Endodermal cell (in vitro differentiated cells): ENCODE results near the gene ANKK1. TPM values are rescaled to one million over a fixed set of nuclear protein-coding genes. Genes with fewer than 3 reads are reported as not detected.

Source experiments
- DNase-seq: peaks from one replicate; pipeline ENCODE4 v3.0.0-alpha.2; 2017
- H3K27ac ChIP-seq: 2 replicates; pipeline ENCODE4 v1.5.1; 2013; ENCODE audit warnings: mild to moderate bottlenecking, low read depth, low read length, moderate library complexity
- H3K27me3 ChIP-seq: 2 replicates; pipeline ENCODE4 v1.6.1; 2013; ENCODE audit warnings: mild to moderate bottlenecking, low read length, moderate library complexity; ENCODE audit not compliant: insufficient read depth, control insufficient read depth, poor library complexity, severe bottlenecking
- H3K36me3 ChIP-seq: 2 replicates; pipeline ENCODE4 v1.7.0; 2013; ENCODE audit warnings: mild to moderate bottlenecking, low read length, moderate library complexity; ENCODE audit not compliant: control insufficient read depth, insufficient read depth
- H3K4me1 ChIP-seq: one replicate; pipeline ENCODE4 v1.7.0; 2013; ENCODE audit warnings: low read length; ENCODE audit not compliant: control insufficient read depth, insufficient read depth
- H3K4me3 ChIP-seq: 2 replicates; pipeline ENCODE4 v1.5.1; 2013; ENCODE audit warnings: mild to moderate bottlenecking, low read length, moderate library complexity
- H3K9ac ChIP-seq: 2 replicates; pipeline ENCODE4 v1.6.1; 2013; ENCODE audit warnings: mild to moderate bottlenecking, low read length, moderate library complexity; ENCODE audit not compliant: poor library complexity, severe bottlenecking; ENCODE audit errors: extremely low read depth
- H3K9me3 ChIP-seq: 2 replicates; pipeline ENCODE4 v1.6.1; 2013; ENCODE audit warnings: mild to moderate bottlenecking, low read length, moderate library complexity; ENCODE audit not compliant: control insufficient read depth
- H3K27ac Mint-ChIP-seq: 2 replicates; pipeline ENCODE4 v1.8.0; 2020; ENCODE audit warnings: mixed read lengths
- H3K27me3 Mint-ChIP-seq: 2 replicates; pipeline ENCODE4 v1.8.0; 2021; ENCODE audit warnings: mild to moderate bottlenecking, mixed read lengths; ENCODE audit not compliant: insufficient read depth
- H3K36me3 Mint-ChIP-seq: 2 replicates; pipeline ENCODE4 v1.8.0; 2020; ENCODE audit warnings: low read depth, mixed read lengths
- H3K4me1 Mint-ChIP-seq: 2 replicates; pipeline ENCODE4 v1.8.0; 2020; ENCODE audit warnings: mixed read lengths
- H3K4me3 Mint-ChIP-seq: 2 replicates; pipeline ENCODE4 v1.8.0; 2020; ENCODE audit warnings: mild to moderate bottlenecking, moderate library complexity, mixed read lengths
- H3K9me3 Mint-ChIP-seq: 2 replicates; pipeline ENCODE4 v1.8.0; 2020; ENCODE audit warnings: mild to moderate bottlenecking, mixed read lengths
- CTCF ChIP-seq: fragments of 200-600 bp; sonication (generic); conservative IDR thresholded peaks from 2 replicates; pipeline ENCODE4 v1.5.0; 2021; ENCODE audit warnings: antibody characterized with exemption, mild to moderate bottlenecking
- whole genome bisulfite sequencing, 2 experiments: methylation state at CpG; one replicate each; pipeline versions ENCODE4 v1.1.5 to v1.1.7; 2013; ENCODE audit warnings: missing lambda C conversion rate in 2 of 2, mixed read lengths in 1 of 2; ENCODE audit not compliant: insufficient coverage in 1 of 2, insufficient read length in 1 of 2; 5-methylcytosine and 5-hydroxymethylcytosine counted together
- total RNA-seq, 2 donors: library from RNA; stranded (reverse); fragmentation: NEBNext Ultra II Directional in 1 of 2; extraction: Animal tissue kit (Norgen Biotek cat#: 25700) in 1 of 2; gene quantifications; 2 replicates in 1 of 2; 3 replicates in 1 of 2; pipeline ENCODE4 v1.2.1, GENCODE V29; 2021

The ANKK1 gene
- total RNA-seq, 2 donors from 2014 or later, result not detected

- H3K9me3 Mint-ChIP-seq, result no peaks in the 10 kb centered on the region
- no peak overlapping the region for H3K27ac Mint-ChIP-seq
- WGBS, 2 experiments, result 70 to 92% methylated on average over 2 of the region's 2 CpGs
- Histone ChIP-seq H3K4me1 (peaks cover 6% of the 10 kb centered on the region), H3K9me3 (no peaks in the 10 kb centered on the region), H3K4me3 (no peak overlapping the region), H3K36me3 (no peaks in the 10 kb centered on the region), H3K9ac (no peak overlapping the region), H3K27ac (no peak overlapping the region), H3K27me3 (peaks cover 46% of the 10 kb centered on the region)
- DNase-seq, result no peak
- peaks cover 57% of the 10 kb centered on the region for H3K27me3 Mint-ChIP-seq
- H3K4me1 Mint-ChIP-seq, result no peaks in the 10 kb centered on the region
- no peaks in the 10 kb centered on the region for H3K36me3 Mint-ChIP-seq
- no peak for TF ChIP-seq CTCF
- no peak overlapping the region for H3K4me3 Mint-ChIP-seq
Observed at GRCh38 chr11:113401718-113402117, 14.1 kb downstream of the ANKK1 start.

GRCh38 chr11:113404859-113405430, 17.4 kb downstream of the ANKK1 start:
- Mint-ChIP-seq H3K36me3 (no peaks in the 10 kb centered on the region), H3K9me3 (no peaks in the 10 kb centered on the region), H3K4me3 (no peak overlapping the region), H3K4me1 (no peaks in the 10 kb centered on the region), H3K27ac (no peak overlapping the region), H3K27me3 (peaks cover 52% of the 10 kb centered on the region)
- H3K9me3 ChIP-seq, result no peaks in the 10 kb centered on the region
- no peaks in the 10 kb centered on the region for H3K36me3 ChIP-seq
- no peak for TF ChIP-seq CTCF
- no peak overlapping the region for H3K27ac ChIP-seq
- no peak for DNase-seq
- H3K4me3 ChIP-seq, result no peak overlapping the region
- peaks cover 46% of the 10 kb centered on the region for H3K27me3 ChIP-seq
- WGBS, 2 experiments, result 91 to 96% methylated on average over 4 to 7 of the region's 7 CpGs
- H3K4me1 ChIP-seq, result peaks cover 6% of the 10 kb centered on the region
- no peak overlapping the region for H3K9ac ChIP-seq

- 78 to 93% methylated on average over 2 to 7 of the region's 7 CpGs for WGBS, 2 experiments
- TF ChIP-seq CTCF, result no peak
- H3K27ac Mint-ChIP-seq, result no peak overlapping the region
- no peak overlapping the region for H3K4me3 Mint-ChIP-seq
- no peaks in the 10 kb centered on the region for H3K9me3 ChIP-seq
- peaks cover 40% of the 10 kb centered on the region for H3K27me3 ChIP-seq
- H3K4me3 ChIP-seq, result no peak overlapping the region
- no peak overlapping the region for H3K9ac ChIP-seq
- no peaks in the 10 kb centered on the region for H3K9me3 Mint-ChIP-seq
- DNase-seq, result no peak
- H3K27me3 Mint-ChIP-seq, result peaks cover 44% of the 10 kb centered on the region
- H3K4me1 ChIP-seq, result peaks cover 6% of the 10 kb centered on the region
- H3K27ac ChIP-seq, result no peak overlapping the region
- no peaks in the 10 kb centered on the region for H3K36me3 ChIP-seq
- no peaks in the 10 kb centered on the region for H3K36me3 Mint-ChIP-seq
- H3K4me1 Mint-ChIP-seq, result no peaks in the 10 kb centered on the region
Observed at GRCh38 chr11:113405724-113406478, 18.3 kb downstream of the ANKK1 start.
